ENCODE data around the gene TMEM178B. TPM values are rescaled to one million over a fixed set of nuclear protein-coding genes. Genes with fewer than 3 reads are reported as not detected.
A peak's percentile ranks its signal among the peaks of the same experiment; 100 is the strongest.

TMEM178B gene
- total RNA-seq, 4 donors from 2014 or later = 7.7 to 49.9 (median 25.9) TPM

- H3K27me3 ChIP-seq = no peaks in the 10 kb centered on the region
- H3K36me3 ChIP-seq = no peaks in the 10 kb centered on the region
- WGBS, 2 donors = 87 to 91% methylated on average over 3 of the region's 3 CpGs
- intact Hi-C loops (cut with DNase I) = no loop called here
- no peaks in the 10 kb centered on the region for H3K9me3 ChIP-seq
- no peak for DNase-seq
- no peak overlapping the region for H3K4me3 ChIP-seq (replicated peaks in 1 of 3)
- H3K4me1 ChIP-seq = no peaks in the 10 kb centered on the region
- no peak overlapping the region for H3K27ac ChIP-seq
- TF ChIP-seq, protein P1, sequence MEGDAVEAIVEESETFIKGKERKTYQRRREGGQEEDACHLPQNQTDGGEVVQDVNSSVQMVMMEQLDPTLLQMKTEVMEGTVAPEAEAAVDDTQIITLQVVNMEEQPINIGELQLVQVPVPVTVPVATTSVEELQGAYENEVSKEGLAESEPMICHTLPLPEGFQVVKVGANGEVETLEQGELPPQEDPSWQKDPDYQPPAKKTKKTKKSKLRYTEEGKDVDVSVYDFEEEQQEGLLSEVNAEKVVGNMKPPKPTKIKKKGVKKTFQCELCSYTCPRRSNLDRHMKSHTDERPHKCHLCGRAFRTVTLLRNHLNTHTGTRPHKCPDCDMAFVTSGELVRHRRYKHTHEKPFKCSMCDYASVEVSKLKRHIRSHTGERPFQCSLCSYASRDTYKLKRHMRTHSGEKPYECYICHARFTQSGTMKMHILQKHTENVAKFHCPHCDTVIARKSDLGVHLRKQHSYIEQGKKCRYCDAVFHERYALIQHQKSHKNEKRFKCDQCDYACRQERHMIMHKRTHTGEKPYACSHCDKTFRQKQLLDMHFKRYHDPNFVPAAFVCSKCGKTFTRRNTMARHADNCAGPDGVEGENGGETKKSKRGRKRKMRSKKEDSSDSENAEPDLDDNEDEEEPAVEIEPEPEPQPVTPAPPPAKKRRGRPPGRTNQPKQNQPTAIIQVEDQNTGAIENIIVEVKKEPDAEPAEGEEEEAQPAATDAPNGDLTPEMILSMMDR (IDR thresholded peaks at IDR 0.05) = no peak
- TF ChIP-seq POLR2A (IDR thresholded peaks at IDR 0.05) = no peak
Measured at GRCh38 chr7:141500608-141501007, 426.7 kb downstream of the TMEM178B start.

- TF ChIP-seq POLR2A (IDR thresholded peaks at IDR 0.05) = no peak
- TF ChIP-seq, protein P1 (IDR thresholded peaks at IDR 0.05) = no peak
- H3K4me1 ChIP-seq = no peaks in the 10 kb centered on the region
- no peak overlapping the region for H3K27ac ChIP-seq
- H3K4me3 ChIP-seq (replicated peaks in 1 of 3) = no peak overlapping the region
- intact Hi-C loops (cut with DNase I) = no loop called here
- 96 to 97% methylated on average over 2 of the region's 2 CpGs for WGBS, 2 donors
- no peaks in the 10 kb centered on the region for H3K9me3 ChIP-seq
- H3K27me3 ChIP-seq = no peaks in the 10 kb centered on the region
- DNase-seq = no peak
- H3K36me3 ChIP-seq = no peaks in the 10 kb centered on the region
Measured at GRCh38 chr7:141501451-141501850, 427.6 kb downstream of the TMEM178B start.

GRCh38 chr7:141511316-141511675 lies 437.4 kb downstream of the TMEM178B start:
- no peaks in the 10 kb centered on the region for H3K9me3 ChIP-seq
- no peak for TF ChIP-seq POLR2A (IDR thresholded peaks at IDR 0.05)
- TF ChIP-seq, protein P1 (IDR thresholded peaks at IDR 0.05) = no peak
- no peaks in the 10 kb centered on the region for H3K27me3 ChIP-seq
- H3K36me3 ChIP-seq = no peaks in the 10 kb centered on the region
- intact Hi-C loops (cut with DNase I) = no loop called here
- H3K4me1 ChIP-seq = no peaks in the 10 kb centered on the region
- H3K27ac ChIP-seq = no peak overlapping the region
- H3K4me3 ChIP-seq (replicated peaks in 1 of 3) = peak overlapping the region in 2 of 3 donors; percentile 27 to 41
- WGBS, 2 donors = 0 to 14% methylated on average over 3 to 5 of the region's 8 CpGs
- peak in 1 of 2 donors; percentile 18 for DNase-seq

DNA sequence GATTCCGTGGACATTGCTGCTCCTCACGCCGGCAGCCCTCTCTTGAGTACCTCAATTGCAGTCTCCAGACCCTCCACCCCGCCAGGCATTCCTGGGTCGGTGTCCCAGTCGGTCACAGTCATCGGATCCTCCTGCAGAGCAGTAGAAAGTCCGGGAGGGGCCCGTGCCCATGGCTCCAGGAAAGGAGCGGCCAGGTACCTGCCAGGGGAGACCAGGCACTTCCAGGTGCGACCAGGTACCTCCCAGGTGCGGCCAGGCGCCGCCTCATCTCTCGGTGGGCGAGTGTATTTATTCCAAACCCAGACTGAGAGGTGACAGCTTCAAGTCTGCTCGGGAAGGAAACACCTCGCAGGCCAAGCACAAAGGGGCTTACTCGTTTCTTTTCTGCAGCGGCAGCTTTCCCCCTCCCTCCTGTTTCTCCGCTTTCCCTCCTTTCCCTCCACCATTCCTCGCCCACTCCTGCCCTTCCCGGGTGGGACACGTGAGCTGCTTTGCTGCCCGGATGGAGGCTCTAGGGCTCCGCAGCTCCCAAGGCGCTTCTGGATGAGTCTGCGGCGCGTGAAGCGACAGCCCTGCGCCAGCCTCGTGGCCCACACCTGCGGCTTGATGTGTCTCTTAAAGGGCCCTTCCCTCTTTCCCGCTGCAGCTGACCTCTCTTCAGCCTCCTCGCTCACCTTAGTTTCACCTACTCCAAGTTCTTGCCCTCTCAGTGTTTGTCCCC lies 438.0 kb downstream of the TMEM178B start:
- intact Hi-C loops (cut with DNase I) = no loop called here
- 3 to 5% methylated on average over 29 to 35 of the region's 36 CpGs for WGBS, 2 donors

GRCh38 chr7:141512597-141512996 lies 438.7 kb downstream of the TMEM178B start:
- intact Hi-C loops (cut with DNase I) = no loop called here
- WGBS, 2 donors = 92 to 94% methylated on average over 2 of the region's 2 CpGs
- Histone ChIP-seq H3K27ac (no peak overlapping the region), H3K9me3 (no peaks in the 10 kb centered on the region), H3K27me3 (no peaks in the 10 kb centered on the region), H3K4me1 (no peaks in the 10 kb centered on the region), H3K36me3 (no peaks in the 10 kb centered on the region), H3K4me3 (replicated peaks in 1 of 3) (no peak overlapping the region)
- TF ChIP-seq, protein P1 (IDR thresholded peaks at IDR 0.05) = no peak
- no peak for TF ChIP-seq POLR2A (IDR thresholded peaks at IDR 0.05)
- no peak for DNase-seq

More for the DNA sequence above, 438.0 kb downstream of the TMEM178B start:
- H3K4me1 ChIP-seq = no peaks in the 10 kb centered on the region
- no peak overlapping the region for H3K27ac ChIP-seq
- H3K9me3 ChIP-seq = no peaks in the 10 kb centered on the region
- peak overlapping the region in 2 of 3 donors; percentile 27 to 41 for H3K4me3 ChIP-seq (replicated peaks in 1 of 3)
- DNase-seq = peak; percentile 59 to 66
- H3K27me3 ChIP-seq = no peaks in the 10 kb centered on the region
- peak in 1 of 2 donors; percentile 17 for TF ChIP-seq POLR2A (IDR thresholded peaks at IDR 0.05)
- TF ChIP-seq, protein P1 (IDR thresholded peaks at IDR 0.05) = no peak
- H3K36me3 ChIP-seq = no peaks in the 10 kb centered on the region

Data from thyroid gland (tissue), 4 donors.